Measurements from ENCODE around the gene USF1. TPM values are rescaled to one million over a fixed set of nuclear protein-coding genes. Genes with fewer than 3 reads are reported as not detected.

USF1 gene
- 33.5 and 56.6 TPM in 2 replicates for total RNA-seq

DNA sequence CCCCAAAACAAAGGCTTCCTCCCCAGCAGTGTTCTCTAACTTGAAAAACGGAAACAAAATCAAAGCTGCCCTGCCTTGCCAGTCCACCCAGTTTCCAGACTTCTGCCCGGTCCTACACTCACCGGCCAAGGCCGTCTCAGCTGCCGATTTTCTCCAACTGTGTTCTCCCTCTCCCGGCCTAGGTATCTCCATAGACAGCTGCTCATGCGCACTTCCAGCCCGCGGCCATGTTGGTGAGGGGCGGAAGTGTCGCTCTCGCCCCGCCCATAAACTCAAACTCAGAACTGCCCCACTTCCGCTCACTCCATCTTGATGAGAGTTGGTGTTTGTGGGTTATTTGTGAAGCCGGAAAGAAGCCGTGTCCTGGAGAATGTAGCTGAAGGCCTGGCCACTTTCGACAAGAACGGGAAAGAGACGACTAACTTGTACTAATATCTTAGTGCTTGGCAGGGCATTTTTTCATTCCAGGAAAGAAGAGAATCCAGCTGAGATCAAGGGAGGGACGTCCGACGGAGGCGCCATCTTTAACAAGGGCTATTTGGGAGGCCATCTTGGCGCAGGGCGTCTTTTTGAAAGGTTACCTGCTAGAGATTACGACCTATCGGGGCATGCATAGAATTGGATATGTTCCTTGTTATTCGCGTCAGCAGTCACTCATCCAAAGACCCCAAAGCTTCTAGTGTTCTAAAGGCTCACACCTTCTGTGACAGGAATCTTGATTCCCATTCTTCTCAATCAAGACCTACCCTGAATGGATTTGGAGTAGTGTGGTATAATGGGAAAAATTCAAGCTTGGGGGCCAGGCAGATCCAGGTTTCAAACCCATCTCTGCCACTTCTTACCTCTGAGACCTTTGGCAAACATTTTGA, at the start of gene USF1:
USF1 (minus strand) TSS at position 242 of the 869 bp plus-strand sequence. CDS start 2,702 bp downstream, outside the sequence.

GRCh38 chr1:161089251-161089924, 43.6 kb upstream of the USF1 start, which contains the start of gene NECTIN4:
Gene NECTIN4 (minus strand): TSS chr1:161089558. CDS start chr1:161089296, 262 bp downstream.

DNA sequence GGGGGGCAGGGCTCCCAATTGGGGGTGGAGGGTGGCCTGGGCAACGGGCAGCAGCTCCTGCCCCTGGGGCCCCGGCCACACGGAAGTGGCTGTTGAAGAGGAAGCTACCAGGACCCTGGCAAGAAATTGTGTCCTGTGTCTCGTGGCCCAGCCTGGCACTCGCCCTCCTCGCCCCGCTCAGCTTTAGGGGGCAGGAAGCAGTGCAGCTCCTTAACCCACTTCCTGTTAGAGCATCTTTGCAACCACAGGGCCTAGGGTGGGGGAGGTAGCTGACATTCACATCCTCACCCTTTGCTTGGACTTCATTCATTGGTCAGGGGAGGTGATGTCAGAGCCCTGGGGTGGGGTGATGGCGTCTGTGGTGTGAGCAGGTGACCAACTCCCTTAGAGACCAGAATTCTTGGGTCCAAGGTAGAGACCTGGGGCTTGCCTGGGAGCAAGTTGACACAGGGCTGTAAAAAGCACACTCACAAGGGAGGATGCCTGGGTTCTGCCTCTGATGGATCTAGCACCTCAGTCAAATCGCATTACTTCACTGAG, 24.0 kb upstream of the USF1 start, which contains the start of gene ARHGAP30:
ARHGAP30 (minus strand) TSS at position 161 of the 540 bp plus-strand sequence. CDS start 267 bp downstream, outside the sequence.

DNA sequence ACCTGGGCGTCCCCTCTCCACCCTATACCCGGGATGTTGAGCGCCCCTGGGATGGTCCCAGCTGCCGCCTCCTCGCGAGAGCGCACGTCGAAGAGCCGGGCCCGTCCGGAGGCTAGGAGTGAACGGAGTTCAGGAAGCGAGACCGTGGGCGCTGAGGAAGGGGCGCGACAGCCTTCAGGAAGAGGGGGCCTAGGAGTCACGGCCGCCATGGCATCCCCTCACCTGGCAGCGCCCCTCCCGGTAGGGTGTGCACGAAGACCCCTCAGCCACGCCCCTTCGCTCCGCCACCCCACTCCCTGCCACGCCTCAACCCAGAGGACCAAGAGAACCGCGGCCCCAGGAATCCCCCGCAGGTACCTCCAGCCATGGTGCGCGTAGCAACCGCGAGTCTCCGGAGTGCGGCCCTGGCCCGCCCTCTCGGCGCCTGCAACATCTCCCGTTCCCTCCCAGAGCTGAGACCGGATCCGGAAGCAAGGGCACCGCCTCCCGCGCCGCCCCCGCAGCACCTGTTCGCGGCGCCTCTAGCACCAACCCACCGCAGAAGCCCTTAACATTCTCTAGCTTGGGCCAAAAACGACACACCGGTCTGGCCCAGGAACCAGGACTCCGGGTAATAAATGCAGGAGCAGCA, 7.1 kb downstream of the USF1 start, which contains the start of gene TSTD1:
TSTD1 (minus strand) TSS at position 442 of the 631 bp plus-strand sequence; CDS start at position 367, 75 bp downstream.

DNA sequence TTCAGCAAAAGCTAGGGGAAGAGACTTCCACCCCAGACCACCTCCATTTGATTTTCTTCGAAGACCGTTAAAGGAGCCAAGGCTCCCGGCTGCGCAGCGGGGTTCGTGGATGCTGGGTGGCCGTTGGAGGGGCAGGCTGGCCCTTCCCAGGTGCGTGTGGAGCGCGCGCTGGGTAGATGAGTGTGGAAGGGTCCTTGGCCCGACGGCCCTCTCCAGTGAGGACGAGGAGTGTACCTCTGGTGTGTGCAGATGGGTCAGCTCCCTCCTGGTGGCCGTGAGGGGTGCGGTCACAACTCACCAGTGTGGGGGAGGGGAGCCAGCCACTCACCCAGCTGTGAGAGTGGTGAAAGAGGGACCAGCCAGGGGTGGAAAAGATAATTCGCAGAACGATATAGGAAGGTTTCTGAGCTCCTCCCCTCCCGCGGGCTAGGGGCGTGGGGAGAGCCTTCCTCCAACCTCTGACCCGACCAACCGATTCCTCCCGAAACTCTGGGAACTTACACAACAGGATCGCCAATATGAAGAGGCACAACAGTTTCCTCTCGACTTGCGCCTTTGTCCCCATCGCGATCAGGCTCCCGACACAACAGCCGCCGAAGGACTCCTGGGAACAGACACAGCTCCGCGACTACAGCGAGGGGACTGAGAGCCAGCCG, 25.1 kb downstream of the USF1 start, which contains the start of gene F11R:
F11R (minus strand) TSS at position 644 of the 656 bp plus-strand sequence; CDS start at position 565, 79 bp downstream.

Other genes with a start within 250 kb of the USF1 start
- 0.96 TPM in 1 of 2 replicates, not detected in the other for gene LY9, start 249.8 kb downstream of the USF1 start, total RNA-seq
- not detected in 2 replicates for gene CD244, start 183.1 kb downstream of the USF1 start, total RNA-seq
- not detected in 2 replicates for gene ITLN1, start 160.8 kb downstream of the USF1 start, total RNA-seq
- gene ITLN2, start 91.2 kb downstream of the USF1 start, total RNA-seq, result 0.64 TPM in 1 of 2 replicates, not detected in the other
- gene F11R, start 24.8 kb downstream of the USF1 start, total RNA-seq, result 385 and 410 TPM in 2 replicates
- 104 and 173 TPM in 2 replicates for gene TSTD1, start 7.0 kb downstream of the USF1 start, total RNA-seq
- gene ARHGAP30, start 23.9 kb upstream of the USF1 start, total RNA-seq, result 0.72 and 0.85 TPM in 2 replicates
- gene NECTIN4, start 43.6 kb upstream of the USF1 start, total RNA-seq, result 52.6 and 97.8 TPM in 2 replicates
- gene KLHDC9, start 52.4 kb upstream of the USF1 start, total RNA-seq, result 1.9 and 5.1 TPM in 2 replicates
- 30.5 and 68.4 TPM in 2 replicates for gene PFDN2, start 72.1 kb upstream of the USF1 start, total RNA-seq
- gene NIT1, start 72.1 kb upstream of the USF1 start, total RNA-seq, result 25.6 and 53.5 TPM in 2 replicates
- gene DEDD, start 86.7 kb upstream of the USF1 start, total RNA-seq, result 15.1 and 23.4 TPM in 2 replicates
- 32.6 and 41.2 TPM in 2 replicates for gene UFC1, start 108.0 kb upstream of the USF1 start, total RNA-seq
- gene USP21, start 113.5 kb upstream of the USF1 start, total RNA-seq, result 5.8 and 8.7 TPM in 2 replicates
- 7.5 and 15.7 TPM in 2 replicates for gene PPOX, start 120.4 kb upstream of the USF1 start, total RNA-seq
- 19.0 and 23.2 TPM in 2 replicates for gene B4GALT3, start 131.5 kb upstream of the USF1 start, total RNA-seq
- gene ADAMTS4, start 153.1 kb upstream of the USF1 start, total RNA-seq, result under 0.01 TPM in 2 replicates
- 110 and 155 TPM in 2 replicates for gene NDUFS2, start 156.4 kb upstream of the USF1 start, total RNA-seq
- gene FCER1G, start 169.3 kb upstream of the USF1 start, total RNA-seq, result not detected in 2 replicates
- gene APOA2, start 177.7 kb upstream of the USF1 start, total RNA-seq, result not detected in 2 replicates
- gene TOMM40L, start 180.1 kb upstream of the USF1 start, total RNA-seq, result 10.9 and 12.3 TPM in 2 replicates
- not detected in 2 replicates for gene NR1I3, start 192.2 kb upstream of the USF1 start, total RNA-seq
- gene PCP4L1, start 212.8 kb upstream of the USF1 start, total RNA-seq, result 0.24 TPM in 1 of 2 replicates, not detected in the other

All from tracheal epithelial cell (primary cell).